Measurements from ENCODE around the gene UBN2.

The UBN2 gene

DNA sequence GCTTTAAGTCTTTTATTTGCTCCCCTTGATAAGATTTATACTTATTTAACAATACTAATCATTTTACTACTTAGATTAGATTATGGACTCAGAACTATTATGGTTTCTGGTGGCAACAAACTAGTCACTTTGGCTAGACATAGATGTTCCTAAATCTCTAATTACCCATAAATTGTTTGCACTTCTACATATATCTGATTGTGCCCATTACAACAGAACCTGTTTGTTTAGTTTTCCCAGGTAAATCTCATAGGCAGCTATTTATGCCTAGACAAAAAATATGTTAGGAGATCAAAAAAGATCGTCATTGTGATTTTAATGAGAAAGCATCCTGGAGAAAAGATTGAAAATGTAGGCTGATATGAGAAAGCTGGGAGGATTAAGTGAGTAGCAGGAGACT is 14.4 kb downstream of the UBN2 start:
- in situ Hi-C loops (cut with HindIII; ENCODE audit: low pct_ligation_motif_present, low sequenced_read_pairs) = no loop called here
- no peak overlapping the region for H3K4me3 ChIP-seq (ENCODE audit: low read depth, low read length)
- DNase-seq = no peak
- TF ChIP-seq, protein P1, sequence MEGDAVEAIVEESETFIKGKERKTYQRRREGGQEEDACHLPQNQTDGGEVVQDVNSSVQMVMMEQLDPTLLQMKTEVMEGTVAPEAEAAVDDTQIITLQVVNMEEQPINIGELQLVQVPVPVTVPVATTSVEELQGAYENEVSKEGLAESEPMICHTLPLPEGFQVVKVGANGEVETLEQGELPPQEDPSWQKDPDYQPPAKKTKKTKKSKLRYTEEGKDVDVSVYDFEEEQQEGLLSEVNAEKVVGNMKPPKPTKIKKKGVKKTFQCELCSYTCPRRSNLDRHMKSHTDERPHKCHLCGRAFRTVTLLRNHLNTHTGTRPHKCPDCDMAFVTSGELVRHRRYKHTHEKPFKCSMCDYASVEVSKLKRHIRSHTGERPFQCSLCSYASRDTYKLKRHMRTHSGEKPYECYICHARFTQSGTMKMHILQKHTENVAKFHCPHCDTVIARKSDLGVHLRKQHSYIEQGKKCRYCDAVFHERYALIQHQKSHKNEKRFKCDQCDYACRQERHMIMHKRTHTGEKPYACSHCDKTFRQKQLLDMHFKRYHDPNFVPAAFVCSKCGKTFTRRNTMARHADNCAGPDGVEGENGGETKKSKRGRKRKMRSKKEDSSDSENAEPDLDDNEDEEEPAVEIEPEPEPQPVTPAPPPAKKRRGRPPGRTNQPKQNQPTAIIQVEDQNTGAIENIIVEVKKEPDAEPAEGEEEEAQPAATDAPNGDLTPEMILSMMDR (IDR thresholded peaks at IDR 0.05; ENCODE audit: low read depth, low read length, missing control alignments) = no peak
- peaks cover 7% of the 10 kb centered on the region for H3K36me3 ChIP-seq (replicated peaks)
- no peaks in the 10 kb centered on the region for H3K27me3 ChIP-seq (replicated peaks)
- no peak overlapping the region for H3K27ac ChIP-seq

DNA sequence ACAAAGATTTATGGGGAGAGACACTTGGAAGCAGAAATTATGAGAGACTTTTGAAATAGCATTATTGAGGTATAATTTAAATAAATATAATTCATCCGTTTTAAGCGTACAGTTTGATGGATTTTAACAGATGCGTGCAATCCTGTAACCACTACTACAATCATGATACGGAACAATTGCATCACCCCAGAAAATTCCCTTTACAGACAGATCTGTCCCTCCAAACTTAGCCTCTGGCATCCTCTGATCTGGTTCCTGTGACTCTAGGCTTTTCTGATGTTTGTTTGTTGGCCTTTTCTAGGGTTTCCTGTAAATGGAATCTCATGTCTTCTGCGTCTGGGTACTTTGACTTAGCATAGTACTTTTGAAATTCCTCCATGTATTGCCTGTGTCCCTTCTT is 15.5 kb downstream of the UBN2 start:
- peaks cover 7% of the 10 kb centered on the region for H3K36me3 ChIP-seq (replicated peaks)
- in situ Hi-C loops (cut with HindIII; ENCODE audit: low pct_ligation_motif_present, low sequenced_read_pairs) = no loop called here
- TF ChIP-seq, protein P1 (IDR thresholded peaks at IDR 0.05; ENCODE audit: low read depth, low read length, missing control alignments) = no peak
- H3K27me3 ChIP-seq (replicated peaks) = no peaks in the 10 kb centered on the region
- DNase-seq = no peak
- H3K4me3 ChIP-seq (ENCODE audit: low read depth, low read length) = no peak overlapping the region
- no peak overlapping the region for H3K27ac ChIP-seq

DNA sequence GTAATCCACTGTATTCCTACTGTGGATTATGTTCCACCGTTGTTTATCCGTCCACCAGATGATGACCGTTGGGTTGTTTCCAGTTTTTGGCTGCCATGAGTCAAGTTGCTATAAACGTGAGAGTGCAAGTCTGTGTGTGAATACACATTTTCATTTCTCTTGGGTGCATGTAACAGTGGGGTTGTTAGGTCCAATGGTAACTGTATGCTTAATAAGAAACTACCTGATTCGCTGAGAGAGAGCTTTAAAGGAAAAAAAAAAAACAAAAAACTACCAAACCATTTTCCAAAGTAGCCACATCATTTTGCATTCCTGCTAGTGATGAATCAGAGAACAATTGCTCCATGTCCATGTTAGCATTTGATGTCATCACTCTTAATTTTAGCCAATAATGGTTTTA is 15.9 kb downstream of the UBN2 start:
- peaks cover 7% of the 10 kb centered on the region for H3K36me3 ChIP-seq (replicated peaks)

DNA sequence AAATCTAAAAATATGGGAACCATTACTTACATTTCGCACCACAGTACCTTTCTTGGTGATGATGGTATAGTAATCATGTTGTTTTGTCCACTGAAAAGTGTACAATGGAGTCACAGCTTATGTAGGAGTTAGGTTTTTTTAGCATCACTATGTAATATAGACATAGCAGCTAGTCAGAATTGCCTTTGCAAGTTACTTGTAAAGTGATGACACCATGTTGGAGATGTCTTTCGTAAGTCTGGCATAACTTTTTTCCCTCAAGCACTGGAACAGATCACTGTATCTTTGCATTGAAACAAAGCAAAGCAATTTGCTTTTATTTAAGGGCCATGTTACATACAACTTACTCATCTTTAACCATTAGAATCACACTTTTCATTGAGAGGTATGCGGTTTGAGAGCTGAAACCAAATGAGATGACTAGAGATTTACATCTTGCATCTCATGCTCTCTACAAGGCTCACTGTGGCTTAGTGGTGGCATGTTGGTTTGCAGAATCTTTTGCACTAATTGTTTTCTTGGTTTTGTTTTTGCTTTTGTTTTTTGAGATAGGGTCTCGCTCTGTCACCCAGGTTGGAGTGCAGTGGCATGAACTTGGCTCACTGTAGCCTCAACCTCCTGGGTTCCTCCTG is 18.3 kb downstream of the UBN2 start:
- no peak for DNase-seq
- no peak overlapping the region for H3K27ac ChIP-seq
- H3K4me3 ChIP-seq (ENCODE audit: low read depth, low read length) = no peak overlapping the region
- in situ Hi-C loops (cut with HindIII; ENCODE audit: low pct_ligation_motif_present, low sequenced_read_pairs) = no loop called here
- TF ChIP-seq, protein P1 (IDR thresholded peaks at IDR 0.05; ENCODE audit: low read depth, low read length, missing control alignments) = no peak
- no peaks in the 10 kb centered on the region for H3K27me3 ChIP-seq (replicated peaks)
- peaks cover 14% of the 10 kb centered on the region for H3K36me3 ChIP-seq (replicated peaks)

More for the DNA sequence above, 15.9 kb downstream of the UBN2 start:
- H3K27me3 ChIP-seq (replicated peaks) = no peaks in the 10 kb centered on the region
- in situ Hi-C loops (cut with HindIII; ENCODE audit: low pct_ligation_motif_present, low sequenced_read_pairs) = no loop called here
- H3K4me3 ChIP-seq (ENCODE audit: low read depth, low read length) = no peak overlapping the region
- no peak for DNase-seq
- no peak overlapping the region for H3K27ac ChIP-seq
- TF ChIP-seq, protein P1 (IDR thresholded peaks at IDR 0.05; ENCODE audit: low read depth, low read length, missing control alignments) = no peak

DNA sequence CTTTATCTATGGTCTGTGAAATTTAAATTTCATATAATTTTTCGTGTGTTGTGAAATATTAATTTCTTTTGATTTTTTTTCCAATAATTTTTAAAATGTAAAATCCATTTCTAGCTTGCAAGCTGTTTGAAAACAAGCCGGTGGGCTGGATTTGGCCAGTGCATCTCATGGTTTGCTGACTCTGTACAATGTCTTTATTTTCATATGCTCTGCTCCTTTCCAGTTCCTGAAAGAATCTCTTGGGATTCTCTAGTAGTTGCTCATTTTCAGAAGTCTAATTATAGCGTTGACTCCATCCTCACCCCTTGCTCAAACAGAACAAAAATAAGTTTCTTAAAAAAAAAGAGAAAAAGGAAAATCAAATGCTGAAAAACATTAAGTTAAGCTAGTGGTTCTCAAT is 21.4 kb downstream of the UBN2 start:
- no peak overlapping the region for H3K27ac ChIP-seq
- in situ Hi-C loops (cut with HindIII; ENCODE audit: low pct_ligation_motif_present, low sequenced_read_pairs) = no loop called here
- H3K27me3 ChIP-seq (replicated peaks) = no peaks in the 10 kb centered on the region
- H3K4me3 ChIP-seq (ENCODE audit: low read depth, low read length) = no peak overlapping the region
- peaks cover 9% of the 10 kb centered on the region for H3K36me3 ChIP-seq (replicated peaks)
- DNase-seq = peak; percentile 16
- TF ChIP-seq, protein P1 (IDR thresholded peaks at IDR 0.05; ENCODE audit: low read depth, low read length, missing control alignments) = no peak

DNA sequence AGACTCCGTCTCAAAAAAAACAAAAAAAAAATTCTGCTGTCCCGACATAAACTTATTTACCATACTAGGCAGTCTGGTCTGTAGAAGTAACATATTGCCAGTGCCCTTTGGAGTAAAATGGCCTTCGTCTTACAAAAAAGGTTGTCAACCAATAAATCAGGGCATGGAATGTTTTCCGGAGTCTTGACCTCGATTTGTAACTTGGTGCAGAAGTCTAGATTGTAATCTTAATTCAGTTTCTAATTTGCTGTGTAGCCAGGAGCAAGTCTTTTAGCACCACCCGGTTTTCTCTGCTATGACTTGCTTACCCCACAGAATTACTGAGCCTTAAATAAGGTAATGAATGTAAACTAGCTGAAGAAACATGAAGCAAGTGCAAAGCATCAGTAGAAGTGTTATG is 23.2 kb downstream of the UBN2 start:
- DNase-seq = no peak
- Histone ChIP-seq H3K36me3 (replicated peaks) (peaks cover 15% of the 10 kb centered on the region), H3K27me3 (replicated peaks) (no peaks in the 10 kb centered on the region), H3K27ac (no peak overlapping the region), H3K4me3 (ENCODE audit: low read depth, low read length) (no peak overlapping the region)
- TF ChIP-seq, protein P1 (IDR thresholded peaks at IDR 0.05; ENCODE audit: low read depth, low read length, missing control alignments) = no peak
- in situ Hi-C loops (cut with HindIII; ENCODE audit: low pct_ligation_motif_present, low sequenced_read_pairs) = no loop called here

All from brain microvascular endothelial cell (primary cell).